HEK293T (cell line): ENCODE results near the gene AHDC1.
A peak's percentile ranks its signal among the peaks of the same experiment; 100 is the strongest.

Experiments used
- CTCF ChIA-PET: fragments of 350-600 bp; formaldehyde crosslinking; extraction: SDS; loops from one replicate; lab custom pipeline; 2021; ENCODE audit warnings: antibody characterized with exemption, inconsistent platforms; lab: Yijun Ruan, JAX
- POLR2A ChIA-PET: fragments of 350-600 bp; formaldehyde crosslinking; extraction: SDS; loops from one replicate; lab custom pipeline; 2020; ENCODE audit warnings: antibody characterized with exemption, inconsistent platforms; lab: Yijun Ruan, JAX
- DNase-seq: peaks from one replicate; pipeline ENCODE4 v3.0.0; 2012; ENCODE audit warnings: mixed read lengths; ENCODE audit errors: extremely low spot score
- ARNT ChIP-seq: fragments of 450-650 bp; IDR thresholded peaks from 2 replicates; pipeline ENCODE4 v1.6.1; 2017; ENCODE audit warnings: mild to moderate bottlenecking
- BHLHE40 ChIP-seq: fragments of 450-650 bp; IDR thresholded peaks from 2 replicates; pipeline ENCODE4 v1.6.1; 2016; ENCODE audit warnings: mild to moderate bottlenecking, moderate library complexity, borderline replicate concordance
- CTBP1 ChIP-seq: fragments of 450-650 bp; IDR thresholded peaks from 2 replicates; pipeline ENCODE4 v1.6.1; 2016; ENCODE audit warnings: borderline replicate concordance
- ELF4 ChIP-seq: fragments of 450-650 bp; IDR thresholded peaks from 2 replicates; pipeline ENCODE4 v1.6.1; 2017; ENCODE audit warnings: antibody characterized with exemption
- FOXA1 ChIP-seq: fragments of 450-650 bp; IDR thresholded peaks from 2 replicates; pipeline ENCODE4 v1.6.1; 2016; ENCODE audit warnings: mild to moderate bottlenecking
- FOXK2 ChIP-seq: fragments of 450-650 bp; IDR thresholded peaks from 2 replicates; pipeline ENCODE4 v1.6.1; 2016; ENCODE audit warnings: mild to moderate bottlenecking
- FOXM1 ChIP-seq: fragments of 450-650 bp; IDR thresholded peaks from 2 replicates; pipeline ENCODE4 v1.6.1; 2017; ENCODE audit warnings: mild to moderate bottlenecking, borderline replicate concordance
- HDGF ChIP-seq: fragments of 450-650 bp; IDR thresholded peaks from 2 replicates; pipeline ENCODE4 v1.6.1; 2017; ENCODE audit warnings: antibody characterized with exemption, borderline replicate concordance
- L3MBTL2 ChIP-seq: fragments of 450-650 bp; conservative IDR thresholded peaks from 2 replicates; pipeline ENCODE4 v1.6.1; 2016; ENCODE audit warnings: mild to moderate bottlenecking
- LEF1 ChIP-seq: fragments of 450-650 bp; IDR thresholded peaks from 2 replicates; pipeline ENCODE4 v1.6.1; 2017; ENCODE audit warnings: mild to moderate bottlenecking, borderline replicate concordance
- NFRKB ChIP-seq: fragments of 450-650 bp; IDR thresholded peaks from 2 replicates; pipeline ENCODE4 v1.6.1; 2016; ENCODE audit warnings: mild to moderate bottlenecking, moderate library complexity
- SP1 ChIP-seq: fragments of 450-650 bp; IDR thresholded peaks from 2 replicates; pipeline ENCODE4 v1.6.1; 2017
- SUZ12 ChIP-seq: fragments of 450-650 bp; IDR thresholded peaks from 2 replicates; pipeline ENCODE4 v1.6.1; 2016; ENCODE audit warnings: mild to moderate bottlenecking
- TARDBP ChIP-seq: fragments of 450-650 bp; IDR thresholded peaks from 2 replicates; pipeline ENCODE4 v1.6.1; 2016
- ZNF384 ChIP-seq: fragments of 450-650 bp; IDR thresholded peaks from 2 replicates; pipeline ENCODE4 v1.6.1; 2016
- TF ChIP-seq, protein P1 (sequence below): fragments of 450-650 bp; IDR thresholded peaks from 2 replicates; pipeline ENCODE4 v1.6.1; 2016

The AHDC1 gene

DNA sequence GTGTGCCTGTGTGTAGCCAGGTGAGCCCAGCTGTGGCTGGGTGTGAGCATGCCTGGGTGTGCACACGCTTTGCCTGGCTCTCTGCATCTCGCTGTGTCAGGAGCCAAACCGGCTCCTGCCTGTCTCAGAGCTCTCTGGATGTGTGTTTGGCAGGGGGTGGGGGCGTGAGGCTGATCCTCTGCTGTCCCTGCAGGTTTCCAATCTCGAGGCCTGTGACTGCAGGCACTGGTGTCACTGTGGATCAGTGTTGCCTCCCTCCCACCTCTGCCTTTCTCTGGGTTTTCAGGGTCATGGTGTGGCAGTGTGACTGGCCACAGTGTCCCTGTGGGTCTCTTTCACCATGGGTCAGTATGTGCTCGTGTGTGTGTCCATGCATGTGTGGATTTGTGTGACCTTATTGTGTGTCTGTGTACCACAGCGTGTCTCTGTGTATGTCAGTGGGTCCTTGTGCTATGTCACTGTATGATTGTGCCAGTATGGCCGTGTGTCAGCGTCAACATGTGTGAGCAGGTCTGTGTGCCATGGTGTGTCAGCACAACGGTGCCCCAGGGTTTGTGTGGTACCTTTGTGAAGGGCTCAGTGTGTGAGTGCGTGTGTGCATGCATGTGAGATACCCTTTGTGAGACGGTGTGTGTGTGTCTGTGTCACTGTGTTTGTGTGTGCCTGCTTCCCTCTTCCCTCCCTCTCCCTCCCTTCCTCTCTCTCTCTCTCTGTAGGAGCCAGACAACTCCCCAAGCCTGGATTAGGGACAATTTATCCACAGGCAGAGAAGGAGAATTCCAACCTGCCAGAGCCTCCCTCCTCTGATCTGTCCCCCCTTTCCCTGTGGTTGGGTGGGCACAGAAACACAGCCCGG lies 43.4 kb downstream of the AHDC1 start:
- DNase-seq = no peak
- POLR2A ChIA-PET = no interaction called here
- TF ChIP-seq HDGF (no peak), FOXM1 (no peak), TARDBP (no peak), ELF4 (no peak), CTBP1 (no peak), SP1 (no peak), LEF1 (no peak), SUZ12 (no peak), NFRKB (no peak), BHLHE40 (no peak), ZNF384 (no peak), FOXA1 (no peak), L3MBTL2 (no peak), FOXK2 (no peak)
- TF ChIP-seq, protein P1, sequence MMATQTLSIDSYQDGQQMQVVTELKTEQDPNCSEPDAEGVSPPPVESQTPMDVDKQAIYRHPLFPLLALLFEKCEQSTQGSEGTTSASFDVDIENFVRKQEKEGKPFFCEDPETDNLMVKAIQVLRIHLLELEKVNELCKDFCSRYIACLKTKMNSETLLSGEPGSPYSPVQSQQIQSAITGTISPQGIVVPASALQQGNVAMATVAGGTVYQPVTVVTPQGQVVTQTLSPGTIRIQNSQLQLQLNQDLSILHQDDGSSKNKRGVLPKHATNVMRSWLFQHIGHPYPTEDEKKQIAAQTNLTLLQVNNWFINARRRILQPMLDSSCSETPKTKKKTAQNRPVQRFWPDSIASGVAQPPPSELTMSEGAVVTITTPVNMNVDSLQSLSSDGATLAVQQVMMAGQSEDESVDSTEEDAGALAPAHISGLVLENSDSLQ = no peak
- CTCF ChIA-PET = no interaction called here

DNA sequence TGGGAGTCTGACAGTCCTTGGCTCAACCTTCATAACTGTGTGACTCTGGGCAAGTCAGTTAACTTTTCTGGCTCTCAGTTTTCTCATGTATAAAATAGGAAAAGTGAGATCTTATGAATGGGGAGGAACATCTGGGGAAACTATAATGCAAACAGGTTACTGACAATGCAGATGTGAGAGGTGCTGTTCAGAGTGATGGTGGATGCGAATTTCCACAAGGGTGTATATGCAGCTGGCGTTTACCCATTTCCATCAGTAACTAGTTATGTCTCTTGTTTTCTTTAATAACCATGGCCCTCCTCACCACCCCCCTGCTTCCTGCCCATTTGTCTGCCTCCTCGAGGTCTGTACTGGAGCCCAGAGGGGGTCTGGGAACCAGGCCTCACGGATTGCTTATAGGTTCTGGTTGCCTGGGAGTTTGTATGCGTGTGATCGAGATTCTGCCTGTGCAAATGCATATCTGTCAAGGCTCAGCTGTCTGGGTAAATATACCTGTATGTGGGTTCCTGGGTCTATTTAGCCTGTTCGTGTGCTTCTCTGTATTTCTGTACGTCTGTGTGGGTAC lies 44.4 kb downstream of the AHDC1 start:
- CTCF ChIA-PET = interaction anchor here (0.6 kb wide), 1 partner anchor 54 kb away, joined by 4 read pairs; no protein-coding TSS in a partner anchor
- no peak for DNase-seq
- TF ChIP-seq FOXA1 (no peak), NFRKB (no peak), LEF1 (no peak), HDGF (no peak), FOXK2 (no peak), ARNT (no peak), BHLHE40 (no peak), CTBP1 (no peak), FOXM1 (no peak), L3MBTL2 (no peak), ZNF384 (no peak), TARDBP (no peak), SP1 (no peak), SUZ12 (no peak), ELF4 (no peak)
- TF ChIP-seq, protein P1 = no peak
- POLR2A ChIA-PET = no interaction called here

DNA sequence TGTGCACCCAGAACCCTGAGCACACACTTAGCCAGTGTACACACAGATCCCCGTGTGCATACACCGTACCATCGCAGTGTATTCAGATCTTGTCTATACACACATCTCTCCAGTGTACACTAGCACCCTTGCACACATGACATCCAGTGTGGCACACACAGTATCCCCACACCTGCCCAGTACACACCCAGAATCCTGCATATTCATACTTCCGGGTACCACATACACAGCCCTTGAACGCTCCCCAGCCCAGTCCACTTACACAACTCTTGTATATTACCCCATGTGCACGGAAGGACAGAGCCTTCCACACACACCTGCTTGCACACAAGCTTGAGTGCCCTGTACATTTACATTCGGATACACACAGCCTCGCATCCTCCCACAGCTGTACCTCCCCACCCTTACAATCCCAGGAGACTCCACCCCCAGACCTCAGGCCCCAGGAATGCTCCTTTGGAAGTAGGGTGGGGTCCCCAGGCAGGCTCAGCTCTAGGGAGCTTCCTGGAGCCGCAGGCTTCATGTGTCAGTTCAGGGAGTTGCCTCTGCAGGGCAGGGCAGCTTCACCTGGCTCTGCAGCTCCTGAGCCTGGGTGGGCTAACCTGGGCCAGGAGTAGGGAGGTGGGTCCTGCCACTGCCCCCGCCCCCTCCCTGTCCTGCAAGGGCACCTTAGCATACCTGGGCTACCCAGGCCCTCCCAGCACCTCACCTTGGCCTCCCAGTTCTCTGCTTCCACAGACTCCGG lies 46.2 kb downstream of the AHDC1 start:
- TF ChIP-seq, protein P1 = no peak
- TF ChIP-seq HDGF (no peak), ARNT (no peak), SP1 (no peak), LEF1 (no peak), SUZ12 (no peak), NFRKB (no peak), ELF4 (no peak), FOXM1 (no peak), FOXK2 (no peak), TARDBP (no peak), FOXA1 (no peak), BHLHE40 (no peak)
- DNase-seq = no peak
- POLR2A ChIA-PET = no interaction called here

DNA sequence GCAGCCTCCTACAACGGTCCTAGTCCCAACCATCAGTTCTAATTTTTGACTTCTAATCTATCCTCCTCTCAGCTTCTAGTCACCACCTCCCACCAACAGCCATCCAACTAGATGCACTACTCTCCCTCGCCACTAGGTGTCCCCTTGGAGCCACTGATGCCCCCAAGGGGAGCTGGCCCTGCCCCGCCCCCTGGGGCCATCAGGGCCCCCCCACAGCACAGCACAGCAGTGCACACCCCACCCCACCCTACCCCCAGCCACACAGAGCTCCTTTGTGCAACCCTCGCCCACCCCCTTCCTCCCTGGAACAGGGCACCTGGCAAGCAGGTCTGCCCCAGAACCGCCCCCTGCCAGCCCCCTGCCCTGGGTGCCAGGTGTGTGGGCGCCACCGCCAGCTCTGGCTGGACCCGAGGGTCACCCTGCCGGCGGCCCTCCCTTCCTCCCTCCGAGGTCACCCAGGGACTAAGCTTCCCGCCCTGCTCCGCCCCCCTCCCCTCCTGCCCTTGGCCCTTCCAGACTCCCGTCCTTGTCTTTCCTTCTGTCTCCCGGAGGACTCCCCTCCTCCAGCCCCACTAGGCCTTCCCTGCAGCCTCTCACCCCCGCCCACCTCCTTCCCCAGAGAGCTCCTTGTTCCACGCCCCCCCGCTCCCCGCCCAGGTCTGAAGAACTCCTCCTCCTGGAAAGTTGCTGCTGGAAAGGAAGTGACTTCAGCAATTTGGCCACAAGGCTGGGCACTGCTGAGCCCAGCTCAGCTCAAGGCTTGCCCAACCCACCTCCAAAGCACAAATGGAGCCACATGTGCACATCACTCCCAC lies 47.0 kb downstream of the AHDC1 start:
- POLR2A ChIA-PET = interaction anchor here (1.0 kb wide), 2 partner anchors 12 to 47 kb away, joined by 3 to 4 read pairs; partner anchors contain the start of gene AHDC1
- TF ChIP-seq, protein P1 = no peak
- TF ChIP-seq HDGF (no peak), CTBP1 (no peak), ELF4 (no peak)
- DNase-seq = peak; percentile 85
- CTCF ChIA-PET = interaction anchor here (0.5 to 4.4 kb wide), 23 partner anchors 9 to 162 kb away, joined by 3 to 50 read pairs (median 5); partner anchors contain the start of gene AHDC1

More for the DNA sequence above, 46.2 kb downstream of the AHDC1 start:
- CTCF ChIA-PET = interaction anchor here (0.9 to 4.4 kb wide), 18 partner anchors 10 to 141 kb away, joined by 3 to 50 read pairs (median 6); no protein-coding TSS in a partner anchor
